Epithelial cell of prostate (primary cell): ENCODE measurements around the gene KRT72.

Experiments used
- DNase-seq: peaks from one replicate; pipeline ENCODE4 v3.0.0-alpha.2; 2011; ENCODE audit warnings: low read depth, low spot score
- H3K27ac ChIP-seq: fragments of 450-650 bp; 2 replicates; pipeline ENCODE4 v1.5.1; 2017; ENCODE audit warnings: mild to moderate bottlenecking

Gene KRT72

GRCh38 chr12:52630599-52631200 lies 29.4 kb upstream of the KRT72 start:
- no peak for DNase-seq
- no peak overlapping the region for H3K27ac ChIP-seq

DNA sequence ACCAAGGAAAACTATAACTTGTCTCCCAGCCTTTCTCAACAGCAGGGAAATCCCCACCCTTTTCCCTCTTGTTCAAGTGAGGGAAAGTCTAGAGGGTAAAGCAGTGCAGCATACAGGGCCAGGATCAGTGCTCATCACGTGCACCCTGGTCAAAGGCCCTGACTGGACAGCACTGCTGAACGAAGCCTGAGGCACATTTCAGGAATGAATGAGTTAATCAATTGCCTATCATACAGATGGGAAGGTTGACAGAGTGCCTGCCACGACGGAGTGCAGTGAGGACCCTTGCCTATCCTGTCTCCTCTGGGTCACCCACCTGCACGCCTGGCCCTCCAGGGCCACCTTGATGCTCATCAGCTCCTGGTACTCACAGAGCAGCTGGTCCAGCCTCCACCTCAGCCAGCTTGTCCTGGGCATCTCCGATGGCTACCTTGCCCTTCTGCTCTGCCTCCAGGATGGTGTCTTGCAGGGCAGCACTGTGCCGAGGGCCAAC lies 28.8 kb upstream of the KRT72 start:
- no peak overlapping the region for H3K27ac ChIP-seq
- no peak for DNase-seq

GRCh38 chr12:52629281-52630007 lies 28.2 kb upstream of the KRT72 start:
- no peak for DNase-seq
- H3K27ac ChIP-seq: no peak overlapping the region

DNA sequence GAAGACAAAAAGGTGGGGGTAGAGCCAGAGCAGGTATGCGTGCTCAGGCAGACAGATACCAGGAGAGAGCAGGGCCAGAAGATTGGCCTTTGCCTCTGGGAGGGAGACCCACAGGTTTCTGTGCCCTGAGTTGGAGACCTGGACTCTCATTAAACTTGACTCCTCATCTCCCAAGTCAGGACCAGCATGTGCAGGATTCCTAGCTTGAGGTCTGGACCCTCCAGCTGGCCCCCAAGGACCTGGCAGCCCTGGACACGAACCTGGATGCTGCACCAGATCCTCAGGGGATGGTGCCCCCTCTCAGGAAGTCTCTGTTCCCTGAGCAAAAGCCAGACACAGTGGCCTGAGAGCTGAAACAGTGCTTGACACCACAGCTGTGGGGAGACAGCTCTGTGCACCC lies 27.6 kb upstream of the KRT72 start:
- DNase-seq: no peak
- no peak overlapping the region for H3K27ac ChIP-seq

GRCh38 chr12:52628111-52628507 lies 26.8 kb upstream of the KRT72 start:
- H3K27ac ChIP-seq: no peak overlapping the region
- no peak for DNase-seq

DNA sequence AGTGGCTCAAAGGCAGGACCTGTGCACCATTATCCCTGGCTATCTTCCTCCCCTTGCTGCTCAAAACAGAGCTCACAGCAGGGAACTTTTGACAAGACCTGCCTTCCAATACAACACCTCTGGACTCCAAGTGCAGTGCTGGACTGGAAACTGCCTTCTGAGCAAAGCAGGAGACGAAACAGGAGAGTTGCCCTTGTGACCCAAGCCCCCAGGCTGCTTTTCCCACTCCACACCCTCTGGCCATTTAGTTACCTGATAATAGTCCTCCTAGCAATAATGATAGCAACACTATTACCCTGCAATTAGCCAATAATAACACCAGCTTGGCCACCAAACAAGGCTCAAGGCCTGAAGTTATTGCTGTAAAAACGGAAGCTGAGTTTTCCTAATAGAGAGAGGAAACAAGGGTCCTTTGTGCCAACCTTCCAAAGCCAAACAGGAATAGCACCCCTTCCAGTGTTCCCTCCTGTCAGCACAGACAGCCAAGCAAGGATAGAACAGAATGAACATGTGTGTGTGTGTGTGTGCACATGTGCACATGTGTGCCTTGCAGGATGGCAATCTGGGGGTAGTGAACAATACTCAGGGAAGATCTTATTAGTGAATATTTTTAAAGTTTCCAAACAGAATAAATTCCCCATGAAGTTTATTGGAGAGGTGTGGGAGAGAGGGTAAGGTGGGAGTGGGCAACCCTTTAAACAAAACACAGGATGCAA lies 26.3 kb upstream of the KRT72 start:
- H3K27ac ChIP-seq: no peak overlapping the region
- DNase-seq: no peak

GRCh38 chr12:52622349-52622748 lies 21.1 kb upstream of the KRT72 start:
- no peak for DNase-seq
- H3K27ac ChIP-seq: no peak overlapping the region

DNA sequence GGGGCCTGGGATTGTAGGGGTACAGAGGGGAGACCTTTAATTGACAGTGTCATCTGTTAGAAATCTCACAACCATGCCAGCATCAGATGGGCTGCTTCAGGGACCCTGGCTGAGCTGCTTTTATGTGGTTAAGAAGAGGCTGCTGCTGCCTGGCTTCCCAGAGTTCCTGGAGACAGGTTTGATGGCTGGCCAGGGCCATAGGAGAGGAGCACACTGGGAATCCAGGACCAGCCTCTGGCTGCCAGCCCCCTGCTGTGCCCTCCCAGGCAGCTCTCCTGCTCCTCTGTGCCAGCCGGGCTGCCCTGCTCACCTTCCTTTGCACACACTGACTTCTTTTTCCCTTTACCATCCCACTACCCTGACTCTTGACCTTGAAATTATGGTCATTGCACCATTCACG lies 17.6 kb upstream of the KRT72 start:
- H3K27ac ChIP-seq: no peak overlapping the region
- DNase-seq: no peak

DNA sequence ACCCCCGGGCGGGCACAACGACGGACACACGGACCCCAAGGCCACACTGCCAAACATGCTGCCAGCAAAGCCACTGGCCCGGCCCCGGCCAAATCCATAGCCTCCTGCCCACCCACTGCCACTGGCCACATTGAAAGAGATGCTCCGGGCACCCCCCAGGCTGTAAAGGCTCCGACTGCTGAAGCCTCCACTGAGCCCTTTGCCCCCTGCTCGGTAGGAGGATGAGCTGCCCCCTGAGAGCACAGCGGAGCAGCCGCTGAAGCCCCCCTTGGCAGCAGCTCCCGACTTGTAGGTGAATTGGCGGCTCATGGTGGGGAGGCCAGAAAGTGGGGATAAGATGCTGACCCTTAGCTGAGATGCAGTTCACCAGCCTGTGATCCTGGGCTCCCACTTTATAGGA lies 17.0 kb upstream of the KRT72 start, which contains the start of gene KRT73:
TSS of gene KRT73 (minus strand) at position 344 of the 400 bp plus-strand sequence. CDS start at position 309, 35 bp downstream.
- DNase-seq: no peak
- no peak within 1 kb of the TSS for H3K27ac ChIP-seq

DNA sequence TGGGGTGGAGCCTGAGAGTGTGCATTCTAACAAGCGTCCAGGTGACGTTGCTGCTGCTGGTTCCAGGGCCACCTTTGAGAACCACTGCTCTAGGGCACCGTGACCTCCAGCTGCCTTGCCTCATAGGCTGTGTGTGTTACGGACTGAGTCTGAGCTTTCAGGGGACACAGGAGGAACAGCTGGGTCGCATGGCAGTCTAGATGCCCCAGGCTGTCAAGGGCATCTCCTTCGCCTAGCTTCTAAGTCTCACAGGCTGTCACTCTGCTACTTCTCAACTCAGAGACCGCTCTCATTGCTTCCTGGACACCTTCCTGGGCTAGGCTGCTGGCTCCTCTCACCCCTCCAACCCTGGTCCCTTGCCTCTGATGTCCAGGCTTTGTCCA lies 16.1 kb upstream of the KRT72 start:
- DNase-seq: no peak
- H3K27ac ChIP-seq: no peak overlapping the region

- H3K27ac ChIP-seq: no peak overlapping the region
These were observed 15.6 kb upstream of the KRT72 start for GRCh38 chr12:52616680-52617402.

DNA sequence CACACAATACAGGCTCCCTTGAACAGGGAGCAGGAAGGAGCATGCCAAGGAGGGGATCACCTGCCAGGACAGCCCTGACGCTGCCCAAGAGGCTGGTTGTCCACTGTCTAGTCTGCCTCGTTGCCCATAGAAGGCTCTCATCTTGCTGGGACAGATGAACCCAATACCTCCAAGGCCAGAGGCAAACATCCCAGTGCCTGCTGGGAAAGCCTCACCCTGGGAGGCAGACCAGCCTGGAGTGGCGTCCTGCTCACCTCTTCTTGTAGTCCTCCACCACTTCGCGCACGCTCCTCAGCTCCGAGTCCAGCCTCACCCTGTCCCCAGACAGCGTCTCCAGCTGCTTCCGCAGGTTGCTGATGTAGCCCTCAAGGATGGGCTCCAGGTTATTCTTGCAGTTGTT lies 14.6 kb upstream of the KRT72 start:
- DNase-seq: no peak
- no peak overlapping the region for H3K27ac ChIP-seq

More at GRCh38 chr12:52616680-52617402, 15.6 kb upstream of the KRT72 start:
- DNase-seq: no peak

- no peak overlapping the region for H3K27ac ChIP-seq
- no peak for DNase-seq
These were observed 14.1 kb upstream of the KRT72 start for GRCh38 chr12:52615208-52615868.

- no peak overlapping the region for H3K27ac ChIP-seq
- DNase-seq: no peak
These were observed 13.3 kb upstream of the KRT72 start for GRCh38 chr12:52614381-52615207.

DNA sequence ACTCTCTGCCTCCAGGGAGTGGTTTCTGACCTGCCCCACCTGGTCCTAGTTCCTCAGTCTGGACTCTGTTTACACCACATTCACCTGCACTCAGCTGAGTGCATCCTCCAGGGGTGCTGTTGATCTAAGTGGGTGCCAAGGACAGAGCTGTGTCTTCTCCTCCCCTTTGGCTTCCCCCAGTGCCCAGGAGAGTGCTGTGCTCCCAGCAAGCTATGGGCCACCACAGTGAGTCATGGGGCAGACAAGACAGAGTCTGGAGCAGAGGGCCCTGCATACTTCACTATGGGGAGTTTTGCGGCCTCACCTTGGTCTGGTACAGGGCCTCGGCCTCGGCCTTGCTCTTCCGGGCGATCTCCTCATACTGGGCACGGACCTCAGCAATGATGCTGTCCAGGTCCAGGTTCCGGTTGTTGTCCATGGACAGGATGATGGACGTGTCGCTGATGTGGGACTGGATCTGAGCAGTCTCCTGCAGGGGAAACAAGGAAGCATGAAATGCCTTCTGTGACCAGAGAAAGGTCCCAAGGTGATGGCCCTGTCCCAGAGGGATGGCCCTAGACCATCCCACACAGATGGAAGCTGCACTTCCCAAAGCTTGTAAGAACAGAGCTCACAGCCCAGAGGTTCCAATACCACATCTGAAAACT lies 12.2 kb upstream of the KRT72 start:
- no peak for DNase-seq
- no peak overlapping the region for H3K27ac ChIP-seq

- H3K27ac ChIP-seq: no peak overlapping the region
- DNase-seq: no peak
These were observed 11.4 kb upstream of the KRT72 start for GRCh38 chr12:52612431-52613383.

- DNase-seq: no peak
- H3K27ac ChIP-seq: no peak overlapping the region
These were observed 9.8 kb upstream of the KRT72 start for GRCh38 chr12:52611080-52611468.
